GM18511 (cell line): Measurements from ENCODE around the gene KCTD16.

Experiments
- ATAC-seq: cut with Tn5 transposase; IDR thresholded peaks from one replicate; pipeline ENCODE4 v1.9.1; 2021; ENCODE audit warnings: mild to moderate bottlenecking, moderate library complexity; ENCODE audit not compliant: unreplicated experiment

Gene KCTD16

DNA sequence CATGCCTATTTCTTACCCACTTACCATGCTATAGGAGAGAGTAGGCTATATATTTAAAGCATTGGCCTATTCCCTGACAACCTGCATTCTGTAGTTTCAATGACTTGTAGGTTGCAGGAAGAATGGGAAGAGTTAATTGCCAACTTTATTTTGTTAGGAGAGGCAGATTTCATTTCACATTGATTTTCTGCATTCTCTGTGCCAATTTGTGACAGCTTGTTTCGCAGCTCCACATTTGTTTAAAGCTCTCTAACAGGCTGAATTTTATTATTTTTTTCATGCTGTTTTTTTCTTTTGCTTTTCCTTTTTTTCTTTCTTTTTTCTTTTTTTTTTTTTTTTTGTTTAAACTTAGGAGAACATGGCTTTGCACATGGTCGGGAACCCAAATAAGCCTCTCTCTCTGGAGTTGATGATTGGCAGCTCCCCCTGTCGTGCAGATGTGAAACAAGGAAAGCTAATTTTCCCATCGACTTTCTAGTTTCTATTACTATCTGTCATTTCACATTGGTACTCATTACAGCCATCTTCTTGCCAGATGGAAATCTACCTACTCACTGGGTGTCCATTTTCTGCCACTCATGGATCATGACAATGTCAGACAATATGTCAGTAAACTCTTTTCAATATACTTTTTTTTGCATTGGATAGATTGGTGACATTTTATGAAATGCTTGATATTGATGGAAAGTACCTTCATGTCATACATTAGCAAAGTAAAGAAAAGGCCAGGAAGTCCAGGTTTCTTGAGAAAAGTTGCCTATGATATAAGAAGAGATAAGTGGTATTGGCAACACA is 223.2 kb downstream of the KCTD16 start:
- no peak for ATAC-seq

DNA sequence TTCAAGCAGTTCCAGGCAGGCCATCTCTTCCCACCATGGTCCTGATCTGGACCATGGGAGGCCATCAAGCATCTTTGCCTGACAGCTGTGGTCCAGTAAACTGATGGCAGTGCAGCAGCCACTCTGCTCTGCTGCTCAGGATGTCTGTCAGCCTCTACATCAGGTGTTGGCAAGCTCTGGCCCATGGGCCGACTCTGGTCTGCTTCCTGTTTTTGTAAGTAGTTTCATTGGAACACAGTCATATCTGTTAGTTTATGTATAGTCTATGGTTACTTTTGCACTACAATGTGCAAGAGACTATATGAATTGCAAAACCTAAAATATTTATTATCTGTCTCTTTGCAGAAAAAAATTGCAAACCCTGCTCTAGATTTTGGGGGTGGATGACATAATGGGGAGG is 225.0 kb downstream of the KCTD16 start:
- ATAC-seq, result peak; percentile 67

DNA sequence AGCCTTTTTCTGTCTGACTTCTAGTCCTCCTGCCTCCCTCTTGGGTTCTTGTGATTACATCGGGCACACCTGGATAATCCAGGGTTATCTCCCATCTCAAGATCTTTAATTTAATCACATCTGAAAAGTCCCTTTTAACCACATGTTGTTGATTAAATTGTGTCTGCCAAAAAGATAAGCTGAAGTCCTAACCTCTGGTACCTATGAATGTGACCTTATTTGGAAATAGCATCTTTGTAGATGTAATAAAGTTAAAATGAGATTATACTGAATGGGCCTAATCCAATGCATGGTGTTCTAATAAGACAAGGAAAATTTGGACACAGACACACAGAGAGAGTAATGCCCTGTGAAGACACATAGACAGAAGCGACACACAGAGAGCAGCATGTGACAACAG is 232.4 kb downstream of the KCTD16 start:
- no peak for ATAC-seq

DNA sequence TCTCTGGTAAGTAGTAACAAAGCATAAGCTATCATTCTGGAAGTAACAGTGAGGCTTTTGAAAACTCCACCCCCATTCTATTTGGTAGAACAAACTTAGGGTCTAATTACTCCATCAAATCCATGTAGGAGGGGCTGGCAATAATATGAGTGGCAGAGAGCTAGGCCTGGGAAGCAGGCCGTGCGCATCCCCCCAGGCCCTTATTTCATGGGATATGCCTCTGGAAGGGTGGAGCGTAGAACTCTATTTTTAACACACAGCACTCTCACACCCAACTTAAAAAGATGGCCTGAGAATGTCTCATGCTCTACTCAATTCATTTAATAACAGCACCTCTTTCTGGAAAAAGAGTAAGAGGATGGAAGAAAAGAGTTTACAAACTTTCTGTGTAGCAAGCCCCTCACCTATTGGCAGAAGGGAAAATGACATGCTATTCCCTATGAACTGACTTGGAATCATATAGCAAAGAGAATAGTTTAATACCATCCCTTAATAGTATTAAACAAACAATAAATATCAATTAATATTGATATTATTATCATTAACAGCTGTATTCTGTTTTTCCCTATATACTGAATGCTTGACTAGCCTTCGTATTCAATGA is 233.2 kb downstream of the KCTD16 start:
- ATAC-seq, result no peak

DNA sequence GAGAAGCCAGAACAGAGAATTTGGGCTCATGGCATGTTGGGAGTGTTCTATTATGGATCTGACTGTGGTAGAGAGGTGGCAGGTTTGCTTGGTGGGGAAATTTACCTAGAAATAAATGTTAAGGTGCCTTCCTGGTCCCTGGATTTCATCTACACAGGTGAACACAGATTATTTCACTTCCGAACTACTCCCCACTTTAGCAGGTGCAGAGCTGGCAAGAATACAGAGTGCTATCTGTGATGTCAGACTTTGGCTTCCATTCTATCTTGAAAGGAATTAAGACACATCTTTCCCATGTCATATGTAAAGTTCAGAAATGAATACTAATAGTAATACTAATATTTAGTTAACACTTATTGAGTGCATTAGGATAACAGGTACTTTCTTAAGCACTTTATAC is 234.0 kb downstream of the KCTD16 start:
- no peak for ATAC-seq

DNA sequence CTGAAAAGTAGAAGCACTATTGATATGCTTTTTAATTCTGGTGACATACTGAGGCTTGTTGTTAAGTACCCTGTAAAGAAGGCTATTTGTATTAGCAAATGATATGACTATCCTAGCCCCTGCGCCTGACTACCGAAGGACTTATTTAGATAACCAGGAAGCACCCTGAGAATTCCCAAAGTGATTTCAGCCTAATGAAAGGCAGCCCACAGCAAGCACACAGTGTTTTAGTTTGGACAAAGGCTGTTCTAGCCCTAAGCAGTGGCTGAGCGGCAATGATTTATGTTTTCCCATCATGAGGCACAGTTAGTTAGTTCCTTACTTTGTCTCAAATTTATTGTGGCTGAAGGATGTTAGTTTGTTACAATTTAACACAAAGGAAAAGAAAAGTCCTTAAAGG is 235.3 kb downstream of the KCTD16 start:
- ATAC-seq, result no peak

DNA sequence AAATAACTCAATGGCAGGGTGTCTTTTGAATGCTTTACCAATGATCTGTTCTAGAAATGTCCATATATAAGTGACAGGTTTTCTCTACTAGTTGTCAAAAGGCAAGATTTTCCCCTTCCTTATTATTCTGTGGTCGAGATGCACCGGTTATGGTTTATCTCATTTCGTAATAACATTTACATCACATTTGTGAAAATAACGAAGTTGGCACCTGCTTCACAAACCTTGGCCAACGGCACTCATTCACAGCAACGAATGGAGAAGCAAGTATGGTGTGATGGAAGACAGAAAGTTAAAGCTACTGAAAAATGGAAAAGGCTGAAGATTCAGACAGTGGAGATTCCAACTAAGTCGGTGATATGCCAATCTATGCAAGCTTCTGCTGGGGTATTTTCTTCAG is 235.8 kb downstream of the KCTD16 start:
- ATAC-seq, result no peak

DNA sequence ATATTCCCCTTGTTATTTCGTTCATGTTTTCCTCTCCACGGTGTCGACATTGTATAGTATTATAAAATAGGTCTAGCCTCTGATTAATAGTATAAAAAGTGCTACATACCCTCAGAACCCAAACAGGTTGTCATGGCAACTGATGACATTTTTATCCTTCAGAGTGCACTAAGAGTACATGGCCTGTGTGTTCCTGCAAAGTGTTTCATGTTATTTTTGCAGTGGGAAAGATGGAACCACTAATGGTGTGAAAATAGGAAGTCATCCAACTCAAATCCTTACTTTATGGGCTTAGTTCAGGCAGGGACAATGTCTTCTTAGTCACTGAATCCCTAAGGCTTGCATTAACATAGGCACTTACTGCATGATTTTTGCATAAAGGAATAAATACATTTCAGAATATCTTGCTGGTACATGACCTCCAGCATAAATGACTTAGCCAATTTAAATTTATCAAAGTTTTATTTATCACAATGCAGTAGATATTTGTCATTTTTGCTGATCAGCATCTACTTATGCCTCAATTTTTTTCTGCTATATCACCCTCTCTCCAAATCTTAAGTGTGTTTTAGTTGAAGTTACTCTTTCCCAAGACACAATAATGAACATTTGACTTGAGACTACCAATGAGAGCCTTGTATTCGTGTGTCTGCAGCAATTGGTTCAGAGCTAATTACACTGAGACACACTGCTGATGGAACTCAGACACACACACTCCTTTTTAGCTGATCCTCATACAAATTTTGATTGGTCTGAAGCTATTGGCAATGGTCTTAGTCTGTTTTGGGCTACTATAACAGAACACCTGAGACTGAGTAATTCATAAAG is 243.7 kb downstream of the KCTD16 start:
- no peak for ATAC-seq

DNA sequence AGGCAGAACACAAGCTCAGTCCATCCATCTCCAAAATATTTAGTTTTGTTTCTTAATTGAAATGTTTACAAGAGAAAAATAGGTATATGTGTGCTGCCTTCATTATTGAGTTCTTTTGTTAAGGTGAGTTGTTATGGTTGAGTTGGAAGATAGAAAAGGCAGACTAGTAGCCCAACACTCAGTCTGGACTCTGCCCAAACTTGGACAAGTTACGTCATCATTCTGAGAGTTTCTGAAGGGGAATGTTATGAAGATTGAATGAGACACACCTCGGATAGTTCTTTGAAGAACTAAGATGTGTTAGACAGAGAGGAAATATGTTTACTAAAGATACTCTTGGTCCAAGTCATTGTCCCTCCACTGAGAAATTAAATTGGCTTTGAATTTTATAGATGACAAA is 245.5 kb downstream of the KCTD16 start:
- ATAC-seq, result no peak

DNA sequence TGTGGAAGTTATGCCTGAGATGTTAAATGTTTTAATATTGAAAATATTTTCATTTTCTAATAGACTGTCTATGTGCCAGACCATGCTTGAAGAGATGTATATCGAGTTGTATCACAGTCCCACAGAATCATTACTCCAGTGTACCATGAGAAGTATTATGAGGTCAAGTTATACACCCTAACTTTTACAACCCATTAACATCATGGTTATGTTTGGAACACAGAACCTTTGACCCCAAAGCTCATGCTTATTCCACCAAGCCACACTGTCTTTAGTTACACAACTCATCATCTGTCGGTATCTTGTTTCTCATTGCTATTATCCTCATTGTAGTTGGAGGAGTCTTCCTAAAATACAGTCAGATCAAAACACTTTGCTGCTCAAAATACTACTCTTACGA is 248.0 kb downstream of the KCTD16 start:
- ATAC-seq, result no peak

DNA sequence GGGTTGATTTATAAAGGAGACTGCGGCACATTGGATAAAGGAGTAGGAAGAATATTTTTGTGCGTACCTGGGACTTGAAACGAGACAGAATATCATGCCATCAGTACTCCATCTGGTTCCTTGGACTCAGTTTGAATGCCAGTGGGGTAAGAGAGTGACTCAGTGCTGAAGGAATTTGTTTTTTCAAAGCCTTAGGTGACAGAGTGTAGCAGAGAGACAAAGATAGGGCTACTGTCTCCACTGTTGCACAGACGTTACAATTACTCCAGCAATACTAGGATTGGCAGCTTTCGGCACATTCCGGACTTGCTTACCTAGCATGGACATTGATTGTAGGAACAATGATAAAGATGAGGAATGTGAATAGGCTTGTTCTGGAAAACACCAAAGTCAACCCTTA is 250.7 kb downstream of the KCTD16 start:
- ATAC-seq, result no peak

DNA sequence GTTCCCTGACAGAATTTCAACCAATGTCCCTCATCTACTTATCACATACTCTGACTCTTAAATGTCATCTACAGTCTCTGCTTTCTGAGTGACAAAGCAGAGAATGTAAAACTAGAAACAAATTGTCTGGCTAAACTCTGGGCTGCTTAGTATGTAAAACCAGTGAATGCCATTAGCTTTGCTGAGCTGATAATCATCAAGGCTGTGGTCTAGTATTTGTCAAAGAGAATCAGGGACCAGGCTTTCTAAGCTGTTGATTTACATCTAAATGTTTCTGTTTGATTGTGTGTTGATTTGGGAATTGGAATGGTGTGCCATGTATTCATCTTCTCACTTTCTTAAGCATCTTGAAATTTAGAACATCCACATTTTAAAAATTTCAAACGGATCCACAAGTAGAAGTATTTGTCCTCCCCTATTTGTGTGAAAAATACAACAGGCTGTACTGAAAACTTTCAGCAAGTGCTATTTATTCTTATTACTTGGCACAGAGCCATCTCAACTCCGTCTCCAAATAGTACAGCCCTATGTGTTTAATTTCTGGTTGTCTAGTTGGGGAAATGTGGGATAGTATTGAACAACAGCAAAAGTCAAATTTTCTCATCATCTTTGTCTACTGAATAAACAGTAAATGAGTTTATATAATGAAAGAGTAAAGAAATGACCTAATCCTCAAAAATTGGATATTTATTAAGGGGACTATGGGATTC is 251.5 kb downstream of the KCTD16 start:
- no peak for ATAC-seq

DNA sequence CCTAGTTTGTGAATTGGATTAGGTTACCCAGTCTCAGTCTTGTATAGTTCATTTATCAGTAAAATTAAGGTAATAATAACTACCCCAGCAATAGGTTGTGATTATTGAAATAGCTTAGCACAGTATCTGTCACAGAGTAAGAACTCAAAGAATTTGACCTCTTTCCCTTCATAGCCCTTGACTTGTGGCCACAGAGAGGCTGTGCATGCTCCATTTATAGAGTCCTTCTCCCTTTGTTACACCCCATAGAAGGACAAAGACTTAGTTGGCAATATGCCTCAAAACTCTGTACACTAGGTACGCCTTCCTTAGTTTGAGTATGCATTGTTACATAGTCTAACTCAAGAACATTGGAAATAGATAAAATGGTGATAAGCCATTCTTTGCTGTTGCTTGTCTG is 257.2 kb downstream of the KCTD16 start:
- ATAC-seq, result no peak

DNA sequence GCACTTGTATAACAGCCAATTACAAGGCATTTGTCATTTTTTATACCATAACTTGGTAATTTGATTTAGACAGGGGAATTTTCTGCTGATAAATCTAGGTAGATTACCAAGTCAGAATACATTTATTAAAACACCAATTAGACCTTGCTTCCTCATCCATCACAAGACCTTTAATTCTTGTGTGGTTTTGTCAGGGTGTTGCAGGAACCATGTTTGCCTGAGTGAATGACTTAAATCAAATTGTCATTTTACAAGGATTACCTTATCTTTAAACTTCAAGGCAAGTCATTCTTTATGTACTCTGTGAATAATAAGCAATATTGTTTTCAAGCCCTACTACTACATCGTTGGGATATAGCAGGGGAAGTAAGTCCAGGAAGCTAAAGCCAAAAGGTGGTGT is 257.7 kb downstream of the KCTD16 start:
- ATAC-seq, result no peak

DNA sequence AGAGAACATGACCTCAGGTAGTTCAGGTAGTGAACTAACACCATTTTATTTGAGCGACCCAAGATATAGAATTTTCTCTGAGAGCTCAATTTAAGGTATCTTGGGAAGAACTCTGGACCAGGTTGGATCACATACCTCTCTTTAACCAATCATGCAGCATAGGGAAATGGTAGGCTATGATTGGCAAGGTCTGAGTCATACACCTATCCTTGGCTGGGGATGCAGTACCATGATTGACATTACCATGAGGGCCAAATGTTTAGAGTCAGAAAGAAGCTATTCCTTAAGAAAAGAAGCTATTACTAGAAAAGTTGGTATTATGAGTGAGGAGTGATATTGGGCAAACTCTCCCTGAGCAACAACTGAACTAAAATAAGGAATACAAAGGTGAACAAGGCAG is 258.7 kb downstream of the KCTD16 start:
- ATAC-seq, result no peak

DNA sequence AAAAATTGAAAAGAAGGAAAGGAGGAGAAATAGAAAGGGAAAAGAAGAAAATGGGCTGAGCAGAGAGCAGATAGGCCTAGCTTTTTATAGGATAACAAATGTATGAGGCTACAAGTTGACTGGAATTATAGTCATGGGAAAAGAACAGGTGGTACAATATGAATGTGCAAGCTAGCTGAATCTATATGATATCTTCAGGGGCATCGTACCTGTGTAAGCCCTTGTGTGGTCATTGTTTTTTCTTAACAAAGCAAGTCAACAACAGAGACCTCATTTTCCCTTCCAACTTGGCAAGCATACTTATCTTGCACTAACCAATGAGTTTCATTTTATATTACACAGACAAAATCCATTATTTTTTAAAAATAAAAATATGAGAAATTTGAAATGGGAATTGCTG is 259.2 kb downstream of the KCTD16 start:
- no peak for ATAC-seq

DNA sequence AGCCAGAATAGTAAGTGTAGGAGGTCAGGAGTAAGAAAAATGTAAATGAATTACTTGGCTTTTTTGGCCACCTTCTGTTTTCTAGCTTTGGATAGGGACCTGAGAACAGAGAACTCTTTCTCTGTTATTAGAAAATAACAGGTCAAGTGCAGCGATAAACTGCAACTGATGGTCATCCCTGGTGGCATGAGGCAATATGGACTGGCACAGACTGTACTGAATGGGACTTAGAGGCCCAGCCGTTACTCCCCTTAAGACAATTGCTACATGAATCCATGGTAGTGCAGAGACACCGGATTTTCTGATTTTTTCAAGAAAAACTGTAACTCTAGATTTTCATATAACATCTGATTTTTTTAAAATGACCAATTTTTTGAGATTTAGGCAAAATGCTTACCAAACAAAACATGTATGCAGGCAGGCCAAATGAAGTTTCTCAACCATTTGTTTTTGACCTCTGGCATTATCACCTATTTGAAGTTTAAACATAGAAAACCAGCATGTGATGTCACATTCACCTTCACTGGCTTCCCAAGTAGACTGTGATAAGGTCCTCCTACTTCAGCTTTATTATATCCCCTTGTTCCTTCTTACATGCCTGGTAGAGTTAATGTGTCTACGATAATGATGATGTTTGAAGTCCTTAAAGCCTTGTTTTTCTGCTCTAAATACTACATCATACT is 262.6 kb downstream of the KCTD16 start:
- ATAC-seq, result no peak

DNA sequence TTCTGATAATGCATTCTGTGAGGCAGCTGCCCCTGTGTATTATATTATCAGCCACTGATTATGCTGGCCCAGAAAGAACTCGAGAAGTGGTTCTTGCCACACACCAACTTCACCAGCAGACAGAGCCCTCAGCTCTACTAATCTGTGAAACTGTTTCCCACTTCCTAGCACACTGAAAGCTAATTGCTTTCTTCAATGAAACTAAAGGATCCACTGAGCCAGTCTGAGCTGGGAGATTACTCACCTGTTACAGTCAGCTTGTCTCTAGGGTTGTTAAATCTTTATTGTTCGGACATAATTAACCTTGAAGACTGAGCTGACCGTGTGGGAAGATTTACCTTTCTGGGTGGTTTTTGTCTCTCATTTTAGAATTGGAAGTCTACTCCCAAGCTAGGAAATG is 263.2 kb downstream of the KCTD16 start:
- no peak for ATAC-seq

DNA sequence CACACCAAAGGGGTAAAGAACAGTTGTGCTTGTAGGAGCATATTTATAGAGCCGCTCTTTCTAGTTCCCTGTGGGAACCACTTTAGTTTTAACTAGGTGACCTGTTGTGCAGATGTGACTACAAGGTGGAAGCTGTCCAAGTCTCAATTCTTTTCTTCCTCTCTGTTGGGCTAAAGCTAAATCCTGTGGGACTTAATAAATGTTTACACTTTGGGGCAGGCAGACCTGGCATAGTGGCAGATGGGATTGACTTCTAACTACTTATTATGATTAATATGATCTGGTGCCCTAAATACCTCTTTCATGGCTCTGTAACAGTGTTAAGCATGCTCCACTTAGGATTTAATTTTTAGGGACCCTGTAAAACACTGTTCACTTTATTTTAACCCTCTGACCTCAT is 265.3 kb downstream of the KCTD16 start:
- ATAC-seq, result no peak

DNA sequence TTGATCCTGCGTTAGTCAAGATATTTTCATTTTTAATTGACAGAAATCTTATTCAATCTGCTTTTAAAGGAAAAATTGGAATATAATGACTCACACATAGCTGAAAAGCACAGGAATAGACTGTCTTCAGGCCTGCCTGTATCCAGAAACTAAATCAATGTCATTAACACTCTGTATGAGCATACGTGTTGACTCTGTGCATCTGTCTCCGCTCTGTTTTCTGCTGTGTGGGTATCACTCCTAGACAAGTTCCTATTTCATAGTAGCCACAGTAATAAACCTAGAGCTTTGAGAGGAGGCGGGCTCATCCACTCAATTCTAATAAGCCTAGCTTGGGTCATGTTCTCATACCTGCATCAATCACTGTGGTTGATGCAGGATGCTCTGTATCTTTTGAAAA is 267.6 kb downstream of the KCTD16 start:
- no peak for ATAC-seq

DNA sequence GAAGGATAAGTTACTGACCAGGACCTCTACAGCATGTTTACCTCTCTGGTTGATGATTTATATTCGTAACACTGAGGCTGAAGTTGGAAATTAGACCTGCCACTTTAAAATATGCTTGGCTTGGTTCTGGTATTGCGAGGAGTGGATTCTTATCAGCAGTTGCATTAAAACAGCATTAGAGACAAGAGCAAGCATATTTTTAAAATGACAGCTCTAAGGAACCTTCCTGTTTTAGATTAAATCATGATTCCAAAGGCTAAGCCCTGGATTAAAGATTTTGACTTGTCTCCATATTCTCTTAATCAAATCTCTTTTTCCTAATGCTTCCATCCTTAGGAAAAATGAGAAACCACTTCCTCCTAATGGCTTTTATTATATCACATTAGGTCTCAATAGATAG is 277.8 kb downstream of the KCTD16 start:
- no peak for ATAC-seq
